ENCODE data around the gene LRCH3. TPM values are rescaled to one million over a fixed set of nuclear protein-coding genes. Genes with fewer than 3 reads are reported as not detected.

LRCH3 gene
- total and polyA plus RNA-seq, 2 experiments from 2014 or later = 20.9 to 24.1 TPM

GRCh38 chr3:197804511-197804910 lies 13.5 kb downstream of the LRCH3 start:
- H3K4me1 ChIP-seq (ENCODE audit: insufficient read depth) = peaks cover 52% of the 10 kb centered on the region
- H3K27me3 ChIP-seq (replicated peaks; ENCODE audit: insufficient read depth) = no peaks in the 10 kb centered on the region
- 81 to 82% methylated on average over 4 of the region's 4 CpGs for WGBS, 2 experiments (ENCODE audit: low coverage in 1 of 2, low lambda C conversion rate in 2 of 2, missing lambda C conversion rate in 2 of 2)
- no peak overlapping the region for H2AFZ ChIP-seq
- no peak overlapping the region for H3K27ac ChIP-seq
- H3K9me3 ChIP-seq (ENCODE audit: low read depth) = no peaks in the 10 kb centered on the region
- H4K20me1 ChIP-seq (ENCODE audit: insufficient read depth) = peaks cover 5% of the 10 kb centered on the region; the same call in 1 of the 2 replicates
- no peak overlapping the region for H3K9ac ChIP-seq
- H3K4me2 ChIP-seq (ENCODE audit: unreplicated experiment) = no peak overlapping the region
- in situ Hi-C loops (cut with MboI) = no loop called here
- H3K4me3 ChIP-seq = no peak overlapping the region
- no peak for DNase-seq
- H3K36me3 ChIP-seq (ENCODE audit: low read depth) = no peaks in the 10 kb centered on the region
- H3F3A ChIP-seq (ENCODE audit: insufficient read depth) = peaks cover 49% of the 10 kb centered on the region
- no peaks in the 10 kb centered on the region for H3K9me2 ChIP-seq (ENCODE audit: insufficient read depth)
- no peak for TF ChIP-seq EZH2 (IDR thresholded peaks at IDR 0.05; ENCODE audit: insufficient read depth, poor library complexity, severe bottlenecking)
- TF ChIP-seq EZH2phosphoT487 (IDR thresholded peaks at IDR 0.05; ENCODE audit: insufficient read depth, low read depth) = no peak
- H3K79me2 ChIP-seq (ENCODE audit: insufficient read depth) = peaks cover 97% of the 10 kb centered on the region

GRCh38 chr3:197807969-197808587 lies 17.0 kb downstream of the LRCH3 start:
- peak; percentile 75 for DNase-seq
- Histone ChIP-seq H3K9me2 (ENCODE audit: insufficient read depth) (no peaks in the 10 kb centered on the region), H3K4me3 (peak overlapping the region; percentile 37; the same call in 1 of the 2 replicates), H3K27ac (peak overlapping the region; percentile 92), H2AFZ (no peak overlapping the region), H3K27me3 (replicated peaks; ENCODE audit: insufficient read depth) (no peaks in the 10 kb centered on the region), H3K9ac (peak overlapping the region; percentile 74), H3K9me3 (ENCODE audit: low read depth) (no peaks in the 10 kb centered on the region), H3K79me2 (ENCODE audit: insufficient read depth) (peaks cover 90% of the 10 kb centered on the region), H3K4me1 (ENCODE audit: insufficient read depth) (peaks cover 53% of the 10 kb centered on the region), H3F3A (ENCODE audit: insufficient read depth) (peaks cover 51% of the 10 kb centered on the region), H4K20me1 (ENCODE audit: insufficient read depth) (no peaks in the 10 kb centered on the region), H3K36me3 (ENCODE audit: low read depth) (no peaks in the 10 kb centered on the region), H3K4me2 (ENCODE audit: unreplicated experiment) (peak overlapping the region; percentile 89)
- TF ChIP-seq EZH2 (IDR thresholded peaks at IDR 0.05; ENCODE audit: insufficient read depth, poor library complexity, severe bottlenecking) (no peak), EZH2phosphoT487 (IDR thresholded peaks at IDR 0.05; ENCODE audit: insufficient read depth, low read depth) (no peak)
- WGBS, 2 experiments (ENCODE audit: low coverage in 1 of 2, low lambda C conversion rate in 2 of 2, missing lambda C conversion rate in 2 of 2) = 30 to 34% methylated on average over 4 of the region's 4 CpGs
- in situ Hi-C loops (cut with MboI) = no loop called here

GRCh38 chr3:197809356-197810020 lies 18.4 kb downstream of the LRCH3 start:
- in situ Hi-C loops (cut with MboI) = no loop called here
- no peak for TF ChIP-seq EZH2phosphoT487 (IDR thresholded peaks at IDR 0.05; ENCODE audit: insufficient read depth, low read depth)
- TF ChIP-seq EZH2 (IDR thresholded peaks at IDR 0.05; ENCODE audit: insufficient read depth, poor library complexity, severe bottlenecking) = no peak
- H3K9me2 ChIP-seq (ENCODE audit: insufficient read depth) = no peaks in the 10 kb centered on the region
- no peaks in the 10 kb centered on the region for H3K27me3 ChIP-seq (replicated peaks; ENCODE audit: insufficient read depth)
- H3K4me3 ChIP-seq = peak overlapping the region; percentile 58
- H3K9ac ChIP-seq = peak overlapping the region; percentile 74
- H3K9me3 ChIP-seq (ENCODE audit: low read depth) = no peaks in the 10 kb centered on the region
- H3F3A ChIP-seq (ENCODE audit: insufficient read depth) = peaks cover 54% of the 10 kb centered on the region
- no peaks in the 10 kb centered on the region for H3K36me3 ChIP-seq (ENCODE audit: low read depth)
- no peaks in the 10 kb centered on the region for H4K20me1 ChIP-seq (ENCODE audit: insufficient read depth)
- peak overlapping the region; percentile 92 for H3K27ac ChIP-seq
- peak; percentile 91 for DNase-seq
- peak overlapping the region; percentile 89 for H3K4me2 ChIP-seq (ENCODE audit: unreplicated experiment)
- peak overlapping the region; percentile 50; the same call in 1 of the 2 replicates for H2AFZ ChIP-seq
- WGBS, 2 experiments (ENCODE audit: low coverage in 1 of 2, low lambda C conversion rate in 2 of 2, missing lambda C conversion rate in 2 of 2) = 26% methylated on average over 2 of the region's 2 CpGs
- peaks cover 50% of the 10 kb centered on the region for H3K4me1 ChIP-seq (ENCODE audit: insufficient read depth)
- H3K79me2 ChIP-seq (ENCODE audit: insufficient read depth) = peaks cover 90% of the 10 kb centered on the region

- in situ Hi-C loops (cut with MboI) = no loop called here
- Histone ChIP-seq H3K79me2 (ENCODE audit: insufficient read depth) (peaks cover 90% of the 10 kb centered on the region), H3K4me3 (no peak overlapping the region), H2AFZ (no peak overlapping the region), H3K9ac (peak overlapping the region; percentile 74; the same call in 1 of the 2 replicates), H3K4me2 (ENCODE audit: unreplicated experiment) (peak overlapping the region; percentile 25), H3K9me2 (ENCODE audit: insufficient read depth) (no peaks in the 10 kb centered on the region), H3F3A (ENCODE audit: insufficient read depth) (peaks cover 54% of the 10 kb centered on the region), H3K4me1 (ENCODE audit: insufficient read depth) (peaks cover 50% of the 10 kb centered on the region), H3K9me3 (ENCODE audit: low read depth) (no peaks in the 10 kb centered on the region), H3K27ac (peak overlapping the region; percentile 92), H3K36me3 (ENCODE audit: low read depth) (no peaks in the 10 kb centered on the region), H3K27me3 (replicated peaks; ENCODE audit: insufficient read depth) (no peaks in the 10 kb centered on the region), H4K20me1 (ENCODE audit: insufficient read depth) (no peaks in the 10 kb centered on the region)
- TF ChIP-seq EZH2phosphoT487 (IDR thresholded peaks at IDR 0.05; ENCODE audit: insufficient read depth, low read depth) = no peak
- no peak for TF ChIP-seq EZH2 (IDR thresholded peaks at IDR 0.05; ENCODE audit: insufficient read depth, poor library complexity, severe bottlenecking)
- 66 to 71% methylated on average over 6 of the region's 6 CpGs for WGBS, 2 experiments (ENCODE audit: low coverage in 1 of 2, low lambda C conversion rate in 2 of 2, missing lambda C conversion rate in 2 of 2)
- DNase-seq = no peak
Observed at GRCh38 chr3:197810901-197811300, 19.8 kb downstream of the LRCH3 start.
